GM21381 (cell line): ENCODE measurements around the gene IARS2.
"Not testable (repeated sequence)": the region's sequence is repeated elsewhere in the genome, so short reads cannot be mapped to it uniquely, and the experiment has no call there.

ENCODE experiments used
- ATAC-seq: cut with Tn5 transposase; IDR thresholded peaks from one replicate; pipeline ENCODE4 v1.9.1; 2021; ENCODE audit warnings: mild to moderate bottlenecking, moderate library complexity; ENCODE audit not compliant: unreplicated experiment

IARS2 gene

GRCh38 chr1:220112600-220112999, 18.7 kb downstream of the IARS2 start:
- not testable (repeated sequence) for ATAC-seq

GRCh38 chr1:220113136-220113695, 19.3 kb downstream of the IARS2 start:
- ATAC-seq: peak; percentile 73

- no peak for ATAC-seq
These were observed 25.1 kb downstream of the IARS2 start for GRCh38 chr1:220119043-220119512.

- no peak for ATAC-seq
These were observed 28.0 kb downstream of the IARS2 start for GRCh38 chr1:220121791-220122530.

GRCh38 chr1:220123066-220123465, 29.1 kb downstream of the IARS2 start:
- ATAC-seq: no peak

- no peak for ATAC-seq
These were observed 30.0 kb downstream of the IARS2 start for GRCh38 chr1:220123889-220124288.

GRCh38 chr1:220124542-220124941, 30.6 kb downstream of the IARS2 start:
- no peak for ATAC-seq

GRCh38 chr1:220127076-220127475, 33.1 kb downstream of the IARS2 start:
- ATAC-seq: no peak

GRCh38 chr1:220129479-220130210, 35.7 kb downstream of the IARS2 start:
- no peak for ATAC-seq

- ATAC-seq: no peak
These were observed 41.8 kb downstream of the IARS2 start for GRCh38 chr1:220135755-220136154.

- ATAC-seq: no peak
These were observed 43.3 kb downstream of the IARS2 start for GRCh38 chr1:220137019-220137786.

- ATAC-seq: no peak
These were observed 46.0 kb downstream of the IARS2 start for GRCh38 chr1:220139966-220140365.

- no peak for ATAC-seq
These were observed 50.1 kb downstream of the IARS2 start for GRCh38 chr1:220144051-220144450.

- ATAC-seq: no peak
These were observed 55.8 kb downstream of the IARS2 start for GRCh38 chr1:220149742-220150141.

GRCh38 chr1:220151454-220151853, 57.5 kb downstream of the IARS2 start:
- no peak for ATAC-seq

GRCh38 chr1:220153147-220153546, 59.2 kb downstream of the IARS2 start:
- ATAC-seq: no peak

- ATAC-seq: no peak
These were observed 62.8 kb downstream of the IARS2 start for GRCh38 chr1:220156620-220157146.

- ATAC-seq: no peak
These were observed 63.8 kb downstream of the IARS2 start for GRCh38 chr1:220157738-220158137.

- not testable (repeated sequence) for ATAC-seq
These were observed 64.6 kb downstream of the IARS2 start for GRCh38 chr1:220158530-220158929.

- no peak for ATAC-seq
These were observed 65.1 kb downstream of the IARS2 start for GRCh38 chr1:220159041-220159440.

- ATAC-seq: no peak
These were observed 66.1 kb downstream of the IARS2 start for GRCh38 chr1:220160027-220160426.
